Neural progenitor cell (in vitro differentiated cells): Measurements from ENCODE around the gene C20orf96. TPM values are rescaled to one million over a fixed set of nuclear protein-coding genes. Genes with fewer than 3 reads are reported as not detected.

ENCODE experiments used
- DNase-seq: peaks from one replicate; pipeline ENCODE4 v3.0.0-alpha.2; 2016; ENCODE audit warnings: low spot score
- H2AFZ ChIP-seq: fragments of 200-600 bp; sonication (generic); replicated peaks from 2 replicates; pipeline ENCODE4 v1.6.1; 2016; ENCODE audit warnings: antibody characterized with exemption
- H3F3A ChIP-seq: fragments of 200-600 bp; sonication (generic); 2 replicates; pipeline ENCODE4 v1.6.1; 2016; ENCODE audit warnings: antibody characterized with exemption, low read depth
- H3K27ac ChIP-seq: fragments of 200-600 bp; sonication (generic); 2 replicates; pipeline ENCODE4 v1.5.1; 2016; ENCODE audit warnings: mild to moderate bottlenecking
- H3K27me3 ChIP-seq: fragments of 200-600 bp; sonication (generic); 2 replicates; pipeline ENCODE4 v1.6.1; 2016; ENCODE audit warnings: mild to moderate bottlenecking, moderate library complexity
- H3K36me3 ChIP-seq: fragments of 200-600 bp; sonication (generic); 2 replicates; pipeline ENCODE4 v1.5.1; 2016
- H3K4me1 ChIP-seq: fragments of 200-600 bp; sonication (generic); 2 replicates; pipeline ENCODE4 v1.6.1; 2016; ENCODE audit warnings: mixed run types
- H3K4me2 ChIP-seq: fragments of 200-600 bp; sonication (generic); 2 replicates; pipeline ENCODE4 v1.6.1; 2016
- H3K4me3 ChIP-seq: fragments of 200-600 bp; sonication (generic); 2 replicates; pipeline ENCODE4 v1.5.1; 2016
- H3K79me2 ChIP-seq: fragments of 200-600 bp; sonication (generic); 2 replicates; pipeline ENCODE4 v1.6.1; 2016; ENCODE audit warnings: low read depth
- H3K9ac ChIP-seq: fragments of 200-600 bp; sonication (generic); 2 replicates; pipeline ENCODE4 v1.6.1; 2016
- H3K9me3 ChIP-seq: fragments of 200-600 bp; sonication (generic); 2 replicates; pipeline ENCODE4 v1.5.1; 2016; ENCODE audit warnings: low read depth
- H4K20me1 ChIP-seq: fragments of 200-600 bp; sonication (generic); 2 replicates; pipeline ENCODE4 v1.6.1; 2016; ENCODE audit warnings: low read depth
- H3K27ac Mint-ChIP-seq: 3 replicates; pipeline ENCODE4 v1.8.0; 2021; ENCODE audit warnings: mixed read lengths
- H3K27me3 Mint-ChIP-seq: 2 replicates; pipeline ENCODE4 v1.8.0; 2022; ENCODE audit warnings: low read depth, mild to moderate bottlenecking, inconsistent platforms, moderate library complexity, mixed read lengths; ENCODE audit not compliant: insufficient read depth
- H3K36me3 Mint-ChIP-seq: 3 replicates; pipeline ENCODE4 v1.8.0; 2021; ENCODE audit warnings: mixed read lengths
- H3K4me1 Mint-ChIP-seq: 3 replicates; pipeline ENCODE4 v1.8.0; 2021; ENCODE audit warnings: mixed read lengths
- H3K4me3 Mint-ChIP-seq: 3 replicates; pipeline ENCODE4 v1.8.0; 2021; ENCODE audit warnings: mild to moderate bottlenecking, moderate library complexity, mixed read lengths
- H3K9me3 Mint-ChIP-seq: 3 replicates; pipeline ENCODE4 v1.8.0; 2020; ENCODE audit warnings: mixed read lengths
- EZH2 ChIP-seq: fragments of 200-600 bp; sonication (generic); IDR thresholded peaks from 2 replicates; pipeline ENCODE4 v1.6.1; 2017; ENCODE audit warnings: antibody characterized with exemption, mild to moderate bottlenecking, moderate library complexity
- EZH2phosphoT487 ChIP-seq: fragments of 200-600 bp; sonication (generic); IDR thresholded peaks from 2 replicates; pipeline ENCODE4 v1.6.1; 2017; ENCODE audit warnings: antibody characterized with exemption
- total RNA-seq: library from RNA; depleted of rRNA; stranded (reverse); fragments of >200 nt; gene quantifications from 2 replicates; pipeline ENCODE4 v1.2.3, GENCODE V29; 2015; ENCODE audit warnings: low replicate concordance
- TF ChIP-seq, protein P1 (sequence below): fragments of 200-600 bp; sonication (generic); IDR thresholded peaks from 2 replicates; pipeline ENCODE4 v1.5.1; 2017; ENCODE audit warnings: antibody characterized with exemption, mild to moderate bottlenecking

Gene C20orf96
- total RNA-seq, 1 donor from 2014 or later = 6.0 TPM

DNA sequence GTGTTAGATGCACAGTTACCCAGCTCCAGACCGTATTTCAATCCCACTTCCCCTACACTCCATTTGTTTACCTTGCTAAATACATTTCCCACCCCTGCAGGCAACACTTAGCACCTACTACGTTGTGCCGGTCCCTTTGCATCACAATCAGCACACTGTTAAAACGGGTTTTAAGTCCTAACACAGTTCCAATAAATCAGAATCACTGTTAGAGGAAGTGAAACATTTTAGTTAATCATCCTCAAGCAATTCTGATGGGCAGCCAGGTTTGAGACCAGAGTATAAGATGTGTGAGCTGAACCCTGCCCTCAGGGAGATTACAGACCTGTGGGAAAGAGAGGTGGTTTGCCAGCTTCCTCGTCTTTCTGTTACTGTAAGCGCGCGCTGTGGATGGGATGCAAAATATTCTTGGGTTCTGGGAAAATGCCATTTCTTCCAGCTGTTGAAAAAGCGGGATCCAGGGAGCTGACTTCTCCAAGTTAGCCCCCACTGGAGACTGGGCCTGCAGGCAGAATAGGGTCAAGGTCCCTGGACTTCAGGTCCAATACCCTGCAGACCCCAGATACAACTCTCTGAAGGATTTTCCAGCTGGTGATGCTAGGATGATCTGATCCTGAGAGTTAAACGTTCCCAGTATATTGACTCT lies 9.9 kb upstream of the C20orf96 start:
- Histone ChIP-seq H2AFZ (no peak overlapping the region), H4K20me1 (peaks cover 38% of the 10 kb centered on the region), H3K27me3 (peaks cover 14% of the 10 kb centered on the region), H3K36me3 (no peaks in the 10 kb centered on the region), H3K4me2 (peak overlapping the region; percentile 95), H3K79me2 (peaks cover 50% of the 10 kb centered on the region), H3F3A (peaks cover 55% of the 10 kb centered on the region), H3K9me3 (no peaks in the 10 kb centered on the region), H3K9ac (no peak overlapping the region), H3K4me3 (peak overlapping the region; percentile 95), H3K27ac (peak overlapping the region; percentile 35), H3K4me1 (peaks cover 41% of the 10 kb centered on the region)
- H3K4me3 Mint-ChIP-seq = peak overlapping the region; percentile 99
- peaks cover 2% of the 10 kb centered on the region for H3K9me3 Mint-ChIP-seq
- peaks cover 55% of the 10 kb centered on the region for H3K4me1 Mint-ChIP-seq
- TF ChIP-seq, protein P1, sequence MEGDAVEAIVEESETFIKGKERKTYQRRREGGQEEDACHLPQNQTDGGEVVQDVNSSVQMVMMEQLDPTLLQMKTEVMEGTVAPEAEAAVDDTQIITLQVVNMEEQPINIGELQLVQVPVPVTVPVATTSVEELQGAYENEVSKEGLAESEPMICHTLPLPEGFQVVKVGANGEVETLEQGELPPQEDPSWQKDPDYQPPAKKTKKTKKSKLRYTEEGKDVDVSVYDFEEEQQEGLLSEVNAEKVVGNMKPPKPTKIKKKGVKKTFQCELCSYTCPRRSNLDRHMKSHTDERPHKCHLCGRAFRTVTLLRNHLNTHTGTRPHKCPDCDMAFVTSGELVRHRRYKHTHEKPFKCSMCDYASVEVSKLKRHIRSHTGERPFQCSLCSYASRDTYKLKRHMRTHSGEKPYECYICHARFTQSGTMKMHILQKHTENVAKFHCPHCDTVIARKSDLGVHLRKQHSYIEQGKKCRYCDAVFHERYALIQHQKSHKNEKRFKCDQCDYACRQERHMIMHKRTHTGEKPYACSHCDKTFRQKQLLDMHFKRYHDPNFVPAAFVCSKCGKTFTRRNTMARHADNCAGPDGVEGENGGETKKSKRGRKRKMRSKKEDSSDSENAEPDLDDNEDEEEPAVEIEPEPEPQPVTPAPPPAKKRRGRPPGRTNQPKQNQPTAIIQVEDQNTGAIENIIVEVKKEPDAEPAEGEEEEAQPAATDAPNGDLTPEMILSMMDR = no peak
- no peak for TF ChIP-seq EZH2
- no peak for TF ChIP-seq EZH2phosphoT487
- no peak for DNase-seq
- H3K27ac Mint-ChIP-seq = peak overlapping the region; percentile 68
- peaks cover 10% of the 10 kb centered on the region for H3K27me3 Mint-ChIP-seq
- peaks cover 12% of the 10 kb centered on the region for H3K36me3 Mint-ChIP-seq

DNA sequence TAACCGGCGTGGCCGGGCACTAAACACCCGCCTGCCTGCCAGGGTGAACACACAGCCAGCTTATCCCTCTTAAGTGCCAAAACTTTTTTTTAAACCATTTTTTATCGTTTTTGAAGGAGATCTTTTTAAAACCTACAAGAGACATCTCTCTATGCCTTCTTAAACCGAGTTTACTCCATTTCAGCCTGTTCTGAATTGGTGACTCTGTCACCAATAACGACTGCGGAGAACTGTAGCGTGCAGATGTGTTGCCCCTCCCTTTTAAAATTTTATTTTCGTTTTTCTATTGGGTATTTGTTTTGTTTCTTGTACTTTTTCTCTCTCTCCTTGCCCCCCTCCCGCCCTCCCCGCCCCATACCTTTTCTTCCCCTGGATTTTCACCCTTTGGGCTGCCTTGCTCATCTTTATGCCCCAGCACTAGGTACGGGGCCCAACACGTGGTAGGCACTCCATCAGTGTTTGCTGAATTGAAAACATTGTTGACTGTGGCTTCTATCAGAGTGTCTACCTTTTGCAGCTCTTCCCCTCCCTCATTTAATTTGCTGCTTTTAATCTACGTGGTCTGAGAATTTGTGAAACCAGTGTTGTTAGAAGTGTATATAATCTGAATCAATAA lies 8.3 kb upstream of the C20orf96 start:
- Mint-ChIP-seq H3K4me3 (peak overlapping the region; percentile 99), H3K36me3 (peaks cover 11% of the 10 kb centered on the region), H3K27me3 (peaks cover 14% of the 10 kb centered on the region), H3K4me1 (peaks cover 54% of the 10 kb centered on the region), H3K27ac (no peak overlapping the region), H3K9me3 (no peaks in the 10 kb centered on the region)
- H2AFZ ChIP-seq = no peak overlapping the region
- DNase-seq = no peak
- H3K36me3 ChIP-seq = no peaks in the 10 kb centered on the region
- no peak overlapping the region for H3K27ac ChIP-seq
- H3K27me3 ChIP-seq = peaks cover 22% of the 10 kb centered on the region
- H3F3A ChIP-seq = peaks cover 55% of the 10 kb centered on the region
- peaks cover 38% of the 10 kb centered on the region for H4K20me1 ChIP-seq
- peak overlapping the region; percentile 95 for H3K4me3 ChIP-seq
- H3K9me3 ChIP-seq = no peaks in the 10 kb centered on the region
- peaks cover 50% of the 10 kb centered on the region for H3K79me2 ChIP-seq
- peak overlapping the region; percentile 81 for H3K9ac ChIP-seq
- TF ChIP-seq EZH2 (no peak), EZH2phosphoT487 (no peak)
- TF ChIP-seq, protein P1 = no peak
- peaks cover 41% of the 10 kb centered on the region for H3K4me1 ChIP-seq
- peak overlapping the region; percentile 95 for H3K4me2 ChIP-seq

DNA sequence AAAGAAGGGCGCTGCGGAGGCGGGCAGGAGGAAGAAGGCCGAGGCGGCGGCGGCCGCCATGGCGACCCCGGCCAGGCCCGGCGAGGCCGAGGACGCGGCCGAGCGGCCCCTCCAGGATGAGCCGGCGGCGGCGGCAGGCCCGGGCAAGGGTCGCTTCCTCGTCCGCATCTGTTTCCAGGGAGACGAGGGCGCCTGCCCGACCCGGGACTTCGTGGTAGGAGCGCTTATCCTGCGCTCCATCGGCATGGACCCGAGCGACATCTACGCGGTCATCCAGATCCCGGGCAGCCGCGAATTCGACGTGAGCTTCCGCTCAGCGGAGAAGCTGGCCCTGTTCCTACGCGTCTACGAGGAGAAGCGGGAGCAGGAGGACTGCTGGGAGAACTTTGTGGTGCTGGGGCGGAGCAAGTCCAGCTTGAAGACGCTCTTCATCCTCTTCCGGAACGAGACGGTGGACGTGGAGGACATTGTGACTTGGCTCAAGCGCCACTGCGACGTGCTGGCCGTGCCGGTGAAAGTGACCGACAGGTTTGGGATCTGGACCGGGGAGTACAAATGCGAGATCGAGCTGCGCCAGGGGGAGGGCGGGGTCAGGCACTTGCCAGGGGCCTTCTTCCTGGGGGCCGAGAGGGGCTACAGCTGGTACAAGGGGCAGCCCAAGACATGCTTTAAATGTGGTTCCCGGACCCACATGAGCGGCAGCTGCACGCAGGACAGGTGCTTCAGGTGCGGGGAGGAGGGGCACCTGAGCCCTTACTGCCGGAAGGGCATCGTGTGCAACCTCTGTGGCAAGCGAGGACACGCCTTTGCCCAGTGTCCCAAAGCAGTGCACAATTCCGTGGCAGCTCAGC lies 7.6 kb upstream of the C20orf96 start:
- TF ChIP-seq, protein P1 = no peak
- TF ChIP-seq EZH2 = no peak
- no peak for TF ChIP-seq EZH2phosphoT487
- peaks cover 10% of the 10 kb centered on the region for H3K36me3 Mint-ChIP-seq
- H3K4me2 ChIP-seq = peak overlapping the region; percentile 95
- peak; percentile 57 for DNase-seq
- peaks cover 14% of the 10 kb centered on the region for H3K27me3 Mint-ChIP-seq
- H3K4me1 Mint-ChIP-seq = peaks cover 49% of the 10 kb centered on the region
- peak overlapping the region; percentile 81 for H3K9ac ChIP-seq
- H3K27me3 ChIP-seq = peaks cover 22% of the 10 kb centered on the region
- H3K9me3 ChIP-seq = no peaks in the 10 kb centered on the region
- H3K79me2 ChIP-seq = peaks cover 50% of the 10 kb centered on the region
- peak overlapping the region; percentile 98 for H3K27ac Mint-ChIP-seq
- H3K9me3 Mint-ChIP-seq = no peaks in the 10 kb centered on the region
- H2AFZ ChIP-seq = peak overlapping the region; percentile 2
- peaks cover 38% of the 10 kb centered on the region for H4K20me1 ChIP-seq
- H3K4me3 ChIP-seq = peak overlapping the region; percentile 95
- no peaks in the 10 kb centered on the region for H3K36me3 ChIP-seq
- H3K4me1 ChIP-seq = peaks cover 41% of the 10 kb centered on the region
- H3K4me3 Mint-ChIP-seq = peak overlapping the region; percentile 99
- peaks cover 50% of the 10 kb centered on the region for H3F3A ChIP-seq
- H3K27ac ChIP-seq = peak overlapping the region; percentile 85
